Uterus (tissue), 4 donors: ENCODE results near the gene CDCA5. TPM values are rescaled to one million over a fixed set of nuclear protein-coding genes. Genes with fewer than 3 reads are reported as not detected.

ENCODE experiments used
- DNase-seq, 2 donors: peaks; one replicate each; pipeline ENCODE4 v3.0.0-alpha.2; 2019 to 2020
- H3K27ac ChIP-seq, 2 donors: fragments of 200-600 bp; sonication (generic); 1 replicate in 1 of 2; 2 replicates in 1 of 2; pipeline ENCODE4 v1.5.1; 2016 to 2018
- H3K27me3 ChIP-seq, 2 donors: fragments of 200-600 bp; sonication (generic); one replicate each; pipeline ENCODE4 v1.5.1; 2018 to 2019; ENCODE audit warnings: control low read depth in 1 of 2
- H3K36me3 ChIP-seq, 2 donors: fragments of 200-600 bp; sonication (generic); one replicate each; pipeline ENCODE4 v1.5.1; 2019; ENCODE audit warnings: control low read depth in 1 of 2
- H3K4me1 ChIP-seq, 2 donors: fragments of 200-600 bp; sonication (generic); one replicate each; pipeline ENCODE4 v1.5.1; 2018 to 2019; ENCODE audit warnings: control low read depth in 1 of 2
- H3K4me3 ChIP-seq, 2 donors: fragments of 200-600 bp; sonication (generic); 1 replicate in 1 of 2; 2 replicates in 1 of 2; pipeline ENCODE4 v1.5.1; 2018 to 2019; ENCODE audit warnings: mild to moderate bottlenecking in 1 of 2
- H3K9me3 ChIP-seq, 2 donors: fragments of 200-600 bp; sonication (generic); one replicate each; pipeline ENCODE4 v1.5.1; 2019; ENCODE audit warnings: control low read depth in 1 of 2
- POLR2A ChIP-seq, 2 donors: fragments of 450-650 bp; IDR thresholded peaks; one replicate each; pipeline ENCODE4 v1.6.1; 2016; ENCODE audit warnings: antibody characterized with exemption in 2 of 2, mild to moderate bottlenecking in 1 of 2, moderate library complexity in 1 of 2
- intact Hi-C: fragments of 100-400 bp; cut with DNase I; formaldehyde crosslinking; loops from one replicate; pipeline ENCODE4 v1.15.1; 2023; ENCODE audit warnings: low total_unique reads
- total RNA-seq, 4 donors: library from RNA; depleted of rRNA in 3 of 4; stranded (reverse); fragments of >200 nt in 3 of 4; gene quantifications; one replicate each; pipeline versions ENCODE4 v1.1.0 to v1.2.4, GENCODE V29; 2014 to 2023
- TF ChIP-seq, protein P1 (sequence below), 4 experiments: fragments of 200-600 bp in 2 of 4; fragments of 450-650 bp in 2 of 4; sonication (generic) in 2 of 4; IDR thresholded peaks; one replicate each; pipeline ENCODE4 v1.5.1; 2016 to 2019; ENCODE audit warnings: antibody characterized with exemption in 4 of 4, mild to moderate bottlenecking in 2 of 4, moderate library complexity in 1 of 4
- donor health status: DM: yes; HTN: yes; CAD: no.

CDCA5 gene
- total RNA-seq, 4 donors from 2014 or later, result 0.30 to 7.1 (median 0.77) TPM; not detected in 1

DNA sequence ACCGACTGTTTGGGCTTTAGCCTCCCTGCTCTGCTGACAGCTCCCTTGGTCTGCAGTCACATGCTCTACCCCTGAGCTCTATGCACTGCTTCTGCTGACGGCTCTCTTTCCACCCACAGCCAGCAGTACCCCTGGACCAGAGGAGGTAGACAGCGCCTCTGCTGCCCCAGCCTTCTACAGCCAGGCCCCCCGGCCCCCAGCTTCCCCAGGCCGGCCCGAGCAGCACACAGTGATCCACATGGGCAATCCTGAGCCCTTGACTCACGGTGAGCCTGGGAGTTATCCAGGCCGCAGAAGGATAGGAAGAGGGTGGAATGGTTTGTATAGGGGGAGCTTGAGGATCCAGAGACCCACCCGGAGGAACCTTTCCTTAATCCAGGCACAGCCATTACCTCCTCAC, 3.0 kb upstream of the CDCA5 start:
- H3K27ac ChIP-seq, result no peak overlapping the region
- no peak for DNase-seq
- intact Hi-C loops, result no loop called here
- TF ChIP-seq POLR2A (IDR thresholded peaks at IDR 0.05), result no peak
- TF ChIP-seq, protein P1, sequence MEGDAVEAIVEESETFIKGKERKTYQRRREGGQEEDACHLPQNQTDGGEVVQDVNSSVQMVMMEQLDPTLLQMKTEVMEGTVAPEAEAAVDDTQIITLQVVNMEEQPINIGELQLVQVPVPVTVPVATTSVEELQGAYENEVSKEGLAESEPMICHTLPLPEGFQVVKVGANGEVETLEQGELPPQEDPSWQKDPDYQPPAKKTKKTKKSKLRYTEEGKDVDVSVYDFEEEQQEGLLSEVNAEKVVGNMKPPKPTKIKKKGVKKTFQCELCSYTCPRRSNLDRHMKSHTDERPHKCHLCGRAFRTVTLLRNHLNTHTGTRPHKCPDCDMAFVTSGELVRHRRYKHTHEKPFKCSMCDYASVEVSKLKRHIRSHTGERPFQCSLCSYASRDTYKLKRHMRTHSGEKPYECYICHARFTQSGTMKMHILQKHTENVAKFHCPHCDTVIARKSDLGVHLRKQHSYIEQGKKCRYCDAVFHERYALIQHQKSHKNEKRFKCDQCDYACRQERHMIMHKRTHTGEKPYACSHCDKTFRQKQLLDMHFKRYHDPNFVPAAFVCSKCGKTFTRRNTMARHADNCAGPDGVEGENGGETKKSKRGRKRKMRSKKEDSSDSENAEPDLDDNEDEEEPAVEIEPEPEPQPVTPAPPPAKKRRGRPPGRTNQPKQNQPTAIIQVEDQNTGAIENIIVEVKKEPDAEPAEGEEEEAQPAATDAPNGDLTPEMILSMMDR (IDR thresholded peaks at IDR 0.05), result no peak
- peaks cover 0 to 6% of the 10 kb centered on the region in 2 donors for H3K4me1 ChIP-seq
- H3K9me3 ChIP-seq, result no peaks in the 10 kb centered on the region
- no peaks in the 10 kb centered on the region for H3K27me3 ChIP-seq
- H3K36me3 ChIP-seq, result no peaks in the 10 kb centered on the region
- H3K4me3 ChIP-seq, result no peak overlapping the region

DNA sequence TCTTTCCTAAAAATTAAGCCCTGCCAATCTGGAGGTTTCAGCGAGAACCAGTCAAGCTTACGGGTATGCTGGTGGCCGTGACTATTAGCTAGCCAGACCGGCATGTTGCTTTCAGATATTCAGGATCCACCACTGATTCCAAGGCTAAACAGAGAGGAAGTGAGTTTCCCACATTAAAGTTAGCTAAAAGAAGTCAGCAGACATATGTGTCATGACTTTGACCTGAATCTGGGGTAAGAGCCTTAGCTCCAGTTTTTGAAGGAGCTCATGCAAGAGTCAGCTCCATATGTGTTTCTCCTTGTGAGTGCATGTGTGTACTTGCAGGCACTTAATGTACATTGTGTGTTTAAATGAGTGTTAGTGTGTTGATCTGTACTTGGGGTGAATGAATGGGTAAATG, 1.6 kb upstream of the CDCA5 start:
- DNase-seq, result no peak
- intact Hi-C loops, result no loop called here
- Histone ChIP-seq H3K4me1 (peaks cover 0 to 6% of the 10 kb centered on the region in 2 donors), H3K36me3 (no peaks in the 10 kb centered on the region), H3K27me3 (no peaks in the 10 kb centered on the region), H3K9me3 (no peaks in the 10 kb centered on the region), H3K27ac (no peak overlapping the region), H3K4me3 (no peak overlapping the region)
- no peak for TF ChIP-seq POLR2A (IDR thresholded peaks at IDR 0.05)
- TF ChIP-seq, protein P1 (IDR thresholded peaks at IDR 0.05), result no peak

DNA sequence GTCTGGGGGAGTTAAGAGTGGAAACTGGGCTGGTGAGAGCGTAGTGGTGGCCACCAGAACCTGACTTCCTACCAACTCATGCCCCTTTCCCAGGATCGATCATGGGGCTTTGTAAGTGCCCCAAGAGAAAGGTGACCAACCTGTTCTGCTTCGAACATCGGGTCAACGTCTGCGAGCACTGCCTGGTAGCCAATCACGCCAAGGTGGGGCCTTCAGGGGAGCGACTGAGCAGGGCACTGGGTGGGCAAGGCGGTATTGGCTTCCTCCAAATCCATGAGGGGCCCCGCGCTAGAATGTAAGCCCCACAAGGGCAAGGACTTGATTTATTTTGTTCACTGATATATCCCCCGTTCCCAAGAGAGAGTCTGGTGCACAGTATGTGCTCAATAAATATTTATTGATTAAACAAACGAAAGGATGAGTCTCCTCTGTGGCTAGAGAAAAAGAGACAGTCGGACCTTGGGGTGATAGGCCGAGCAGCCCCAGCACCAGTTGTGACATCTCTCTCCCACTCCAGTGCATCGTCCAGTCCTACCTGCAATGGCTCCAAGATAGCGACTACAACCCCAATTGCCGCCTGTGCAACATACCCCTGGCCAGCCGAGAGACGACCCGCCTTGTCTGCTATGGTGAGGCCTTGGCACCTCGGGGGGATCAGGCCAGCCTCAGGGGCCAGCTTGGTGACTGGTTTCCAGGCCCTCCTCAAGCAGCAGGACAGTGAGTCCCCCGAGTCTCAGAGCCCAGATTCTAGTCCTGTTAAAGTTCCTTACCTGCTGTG, 947 bp upstream of the CDCA5 start:
- Histone ChIP-seq H3K4me1 (peaks cover 0 to 6% of the 10 kb centered on the region in 2 donors), H3K27ac (peak overlapping the region; percentile 82 to 96), H3K36me3 (no peaks in the 10 kb centered on the region), H3K27me3 (no peaks in the 10 kb centered on the region), H3K9me3 (no peaks in the 10 kb centered on the region), H3K4me3 (peak overlapping the region; percentile 53 to 83)
- intact Hi-C loops, result no loop called here
- DNase-seq, result no peak
- no peak for TF ChIP-seq POLR2A (IDR thresholded peaks at IDR 0.05)
- TF ChIP-seq, protein P1 (IDR thresholded peaks at IDR 0.05), result no peak

DNA sequence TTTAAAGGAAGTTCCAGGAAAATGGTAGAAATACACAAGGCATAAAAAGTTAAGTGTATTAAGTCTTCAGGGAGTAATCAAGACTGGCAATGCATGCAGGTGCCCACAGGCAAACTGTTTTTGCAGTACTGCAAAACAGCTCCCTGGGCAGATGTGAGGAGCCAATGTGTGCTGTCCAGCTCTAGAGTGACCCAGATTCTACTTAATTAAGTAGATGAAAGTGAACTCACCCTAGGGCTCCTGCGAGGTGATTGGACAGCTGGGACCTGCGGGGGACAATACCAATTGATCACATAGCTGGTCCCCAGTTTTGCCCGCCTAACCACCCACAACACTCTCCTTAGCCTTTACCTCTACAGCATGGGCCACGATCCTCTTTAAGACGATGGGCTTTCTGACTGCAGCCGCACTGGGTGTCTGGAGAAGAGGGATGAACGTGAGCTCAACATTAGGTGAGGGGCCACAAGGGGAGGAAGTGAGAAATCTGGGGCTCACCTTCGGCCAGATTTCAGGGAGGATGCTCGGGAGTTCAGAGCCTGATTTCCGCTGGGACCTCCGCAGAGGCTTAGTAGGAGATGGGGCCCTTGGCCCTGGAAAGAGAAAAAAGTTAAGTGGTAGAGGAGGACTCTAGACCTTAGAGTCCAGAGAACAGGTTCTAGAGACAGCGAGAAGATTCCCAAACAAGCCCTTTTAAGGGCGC, 556 bp downstream of the CDCA5 start:
- H3K36me3 ChIP-seq, result no peaks in the 10 kb centered on the region
- H3K27ac ChIP-seq, result peak overlapping the region; percentile 82 to 96
- H3K9me3 ChIP-seq, result no peaks in the 10 kb centered on the region
- intact Hi-C loops, result no loop called here
- no peak for DNase-seq
- H3K27me3 ChIP-seq, result no peaks in the 10 kb centered on the region
- H3K4me3 ChIP-seq, result peak overlapping the region; percentile 53 to 83
- TF ChIP-seq, protein P1 (IDR thresholded peaks at IDR 0.05), result no peak
- TF ChIP-seq POLR2A (IDR thresholded peaks at IDR 0.05), result no peak
- H3K4me1 ChIP-seq, result peaks cover 0 to 6% of the 10 kb centered on the region in 2 donors

DNA sequence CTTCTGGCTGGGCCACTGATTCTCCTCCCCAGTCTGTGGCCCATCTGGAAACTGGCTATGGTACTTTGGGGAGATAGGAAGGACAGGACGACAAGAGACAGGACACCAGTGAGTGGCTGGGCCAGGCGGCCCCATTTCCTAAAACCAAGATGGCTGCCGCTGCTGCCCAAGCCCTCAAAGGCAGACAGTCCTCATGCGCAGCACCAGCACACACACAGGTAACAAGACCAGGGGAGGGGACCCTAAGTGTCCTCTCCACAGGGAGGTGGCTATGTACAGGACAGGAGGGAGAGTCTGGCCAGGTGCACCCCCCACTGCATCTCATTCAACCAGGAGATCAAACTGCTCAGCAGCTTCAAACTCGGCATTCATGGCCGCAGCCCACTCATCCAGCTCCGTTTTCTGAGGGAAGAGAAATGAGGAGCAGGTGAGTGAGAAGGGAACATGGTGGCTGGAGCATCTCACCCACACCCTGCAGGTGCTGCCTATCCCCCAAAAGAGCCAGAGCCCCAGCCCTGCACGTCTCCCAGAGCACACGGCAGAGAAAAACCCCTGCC, 5.0 kb downstream of the CDCA5 start:
- no peaks in the 10 kb centered on the region for H3K36me3 ChIP-seq
- TF ChIP-seq, protein P1 (IDR thresholded peaks at IDR 0.05), result no peak
- no peak for TF ChIP-seq POLR2A (IDR thresholded peaks at IDR 0.05)
- no peaks in the 10 kb centered on the region for H3K27me3 ChIP-seq
- H3K9me3 ChIP-seq, result no peaks in the 10 kb centered on the region
- DNase-seq, result no peak
- intact Hi-C loops, result no loop called here
- no peak overlapping the region for H3K4me3 ChIP-seq
- no peak overlapping the region for H3K27ac ChIP-seq
- no peaks in the 10 kb centered on the region for H3K4me1 ChIP-seq
